Pulmonary artery endothelial cell (primary cell): ENCODE data around the gene ZNF280D. TPM values are rescaled to one million over a fixed set of nuclear protein-coding genes. Genes with fewer than 3 reads are reported as not detected.
"Not testable (repeated sequence)": the region's sequence is repeated elsewhere in the genome, so short reads cannot be mapped to it uniquely, and the experiment has no call there.

ENCODE experiments used
- DNase-seq: peaks from one replicate; pipeline ENCODE4 v3.0.0-alpha.2; 2011; ENCODE audit warnings: low read depth, low spot score
- total RNA-seq: library from RNA; depleted of rRNA; stranded (reverse); fragments of >200 nt; gene quantifications from 2 replicates; pipeline ENCODE4 v1.2.3, GENCODE V29; 2014

The ZNF280D gene
- total RNA-seq, 1 donor from 2014 or later, result 18.7 TPM

DNA sequence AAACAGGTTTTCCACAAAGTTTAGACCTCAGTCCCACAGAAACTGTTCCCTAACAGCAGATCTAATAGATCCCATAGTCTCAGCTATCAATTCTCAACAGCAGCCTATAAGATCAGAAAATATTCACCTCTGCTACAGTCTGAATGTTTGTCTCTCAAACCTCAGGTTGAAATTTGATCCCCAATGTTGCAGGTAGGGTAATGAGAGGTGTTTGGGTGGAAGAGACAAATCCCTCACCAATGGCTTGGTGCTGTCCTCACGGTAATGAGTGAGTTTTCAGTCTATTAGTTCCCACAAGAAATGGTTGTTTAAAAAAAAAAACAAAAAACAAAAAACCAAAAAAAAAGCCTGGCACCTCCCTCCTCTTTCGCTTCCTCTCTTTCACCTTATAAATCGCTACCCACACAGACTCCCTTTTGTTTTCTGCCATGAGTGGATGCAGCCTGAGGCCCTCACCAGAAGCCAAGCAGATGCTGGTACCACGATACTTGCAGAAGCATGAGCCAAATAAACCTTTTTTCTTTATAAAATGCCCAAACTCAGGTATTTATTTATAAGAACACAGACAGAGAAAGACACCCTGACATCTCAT is 14.2 kb downstream of the ZNF280D start:
- no peak for DNase-seq

DNA sequence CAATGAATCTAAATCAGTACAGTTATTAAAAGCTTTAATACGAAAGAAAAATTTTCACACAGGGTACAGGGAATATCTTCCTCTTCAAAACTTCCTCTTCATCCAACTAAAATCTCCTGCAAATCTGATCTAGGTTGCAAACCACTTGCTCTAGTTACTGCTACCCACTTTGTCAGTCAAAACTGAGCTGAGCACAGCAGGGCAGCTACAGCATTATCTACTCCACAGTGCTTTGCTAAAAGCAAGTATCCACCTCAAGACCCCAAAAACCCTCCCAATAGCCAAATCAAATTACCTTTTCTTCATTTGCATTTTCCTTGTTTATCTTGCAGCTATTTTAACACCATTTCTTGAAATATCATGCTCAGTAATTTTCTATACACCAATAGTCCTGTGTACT is 14.7 kb downstream of the ZNF280D start:
- DNase-seq, result no peak

DNA sequence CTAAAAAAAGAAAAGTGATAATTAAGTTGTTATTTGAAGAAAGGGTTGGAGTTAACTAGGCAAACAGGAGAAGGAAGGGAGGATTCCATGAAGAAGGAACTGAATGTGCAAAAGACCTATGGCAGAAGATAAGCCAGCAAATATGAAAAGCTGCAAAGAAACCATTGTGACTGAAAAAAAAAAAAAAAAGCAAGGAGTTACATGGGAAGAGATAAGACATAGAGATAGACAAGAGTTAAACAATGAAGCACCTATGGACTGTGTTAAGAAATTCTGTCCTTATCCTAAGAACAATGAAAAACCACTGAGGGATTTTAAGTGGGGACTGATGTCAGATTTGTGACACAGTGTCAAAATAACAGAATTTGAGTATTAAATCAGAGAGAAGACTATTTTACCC is 17.0 kb downstream of the ZNF280D start:
- DNase-seq, result no peak

DNA sequence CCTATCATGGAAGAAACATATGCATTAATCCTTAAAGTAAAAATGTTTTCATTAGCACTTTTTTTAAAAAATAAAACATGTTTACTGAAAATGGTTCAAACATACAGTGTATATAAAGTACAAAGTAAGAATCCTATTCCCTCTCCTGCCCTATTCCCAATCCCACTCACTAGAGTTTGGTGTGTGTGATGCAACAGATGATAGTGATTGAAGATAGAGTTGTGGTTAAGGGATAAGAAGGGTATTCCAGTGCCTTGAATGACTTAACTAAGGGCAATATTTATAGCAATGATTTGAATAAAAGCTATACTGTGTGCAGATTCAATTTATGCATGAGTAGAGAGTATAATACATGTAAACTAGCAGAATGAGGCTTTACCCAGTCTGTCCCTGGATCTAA is 18.1 kb downstream of the ZNF280D start:
- no peak for DNase-seq

DNA sequence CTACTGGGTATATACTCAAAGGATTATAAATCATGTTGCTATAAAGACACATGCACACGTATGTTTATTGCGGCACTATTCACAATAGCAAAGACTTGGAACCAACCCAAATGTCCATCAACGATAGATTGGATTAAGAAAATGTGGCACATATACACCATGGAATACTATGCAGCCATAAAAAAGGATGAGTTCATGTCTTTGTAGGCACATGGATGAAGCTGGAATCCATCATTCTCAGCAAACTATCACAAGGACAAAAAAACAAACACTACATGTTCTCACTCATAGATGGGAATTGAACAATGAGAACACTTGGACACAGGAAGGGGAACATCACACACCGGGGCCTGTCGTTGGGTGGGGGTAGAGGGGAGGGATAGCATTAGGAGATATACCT is 23.8 kb downstream of the ZNF280D start:
- not testable (repeated sequence) for DNase-seq

DNA sequence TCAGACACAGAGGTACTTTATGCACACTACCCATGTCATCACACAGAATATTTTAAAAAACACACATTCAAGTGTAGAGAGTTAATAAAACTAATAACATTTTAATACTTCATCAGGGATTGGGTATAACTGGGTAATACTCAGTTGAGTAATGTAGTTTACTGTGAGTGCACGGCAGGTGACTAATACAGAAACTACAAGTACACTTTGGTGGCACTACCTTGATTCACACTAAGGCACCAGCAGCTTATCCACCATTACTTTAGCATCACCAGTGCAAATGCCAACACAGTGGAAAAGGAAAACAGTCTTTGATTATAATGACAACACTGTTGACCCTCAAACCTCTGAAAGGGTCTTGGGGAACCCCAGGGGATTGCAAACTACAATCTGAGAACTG is 33.6 kb downstream of the ZNF280D start:
- DNase-seq, result no peak

DNA sequence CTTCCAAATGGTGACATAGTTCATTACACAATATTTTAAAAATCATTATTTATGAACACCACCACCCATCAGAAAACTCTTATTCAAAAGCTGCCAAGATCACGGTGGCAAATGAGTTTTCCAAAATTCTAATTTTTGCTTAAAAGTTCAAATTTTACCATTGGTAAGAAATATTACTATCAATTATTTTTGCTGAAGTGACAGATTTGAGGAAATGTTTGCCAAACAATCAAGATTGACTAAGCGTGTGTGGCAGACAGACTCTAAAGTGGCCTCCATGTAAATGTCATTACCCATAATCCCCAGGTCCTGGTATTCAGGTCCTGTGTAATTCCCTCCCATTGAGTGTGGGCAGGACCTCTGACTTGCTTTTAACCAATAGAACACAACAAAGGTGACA is 35.0 kb downstream of the ZNF280D start:
- no peak for DNase-seq

DNA sequence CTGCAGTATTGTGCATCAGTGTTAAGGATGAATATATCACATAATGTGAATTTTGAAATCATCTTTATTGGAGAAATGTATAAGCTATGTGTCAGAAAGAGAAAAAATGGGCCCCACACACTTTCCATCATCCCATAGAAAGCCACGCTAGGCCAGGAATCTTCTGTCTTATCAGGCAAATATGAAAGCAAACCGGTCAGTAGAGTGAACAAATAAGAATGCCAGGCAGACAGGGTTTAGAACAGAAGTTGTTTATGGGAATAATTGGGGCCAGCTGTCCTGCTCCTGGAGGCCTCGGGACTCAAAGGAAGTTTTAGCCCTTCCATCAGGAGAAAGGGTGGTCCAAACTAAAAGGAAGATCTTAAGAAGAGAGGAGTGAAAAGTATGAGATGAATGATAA is 39.5 kb downstream of the ZNF280D start:
- no peak for DNase-seq

DNA sequence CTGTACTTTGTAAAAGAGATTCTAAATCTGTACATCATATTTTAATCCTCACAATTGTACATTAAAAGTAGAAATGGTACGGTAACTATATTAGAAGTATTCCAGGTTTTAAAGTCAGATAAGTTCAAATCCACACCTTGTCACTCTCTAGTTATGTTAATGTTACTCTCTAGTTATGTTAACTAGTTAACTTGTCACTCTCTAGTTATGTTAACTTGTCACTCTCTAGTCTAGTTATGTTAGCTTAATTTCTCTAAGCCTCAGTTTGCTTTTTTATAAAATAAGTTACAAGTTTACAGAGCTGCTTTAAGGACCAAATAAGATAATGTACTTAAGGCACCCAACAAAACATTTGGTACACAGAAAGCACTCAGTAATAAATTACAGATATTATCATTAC is 42.6 kb downstream of the ZNF280D start:
- DNase-seq, result no peak

DNA sequence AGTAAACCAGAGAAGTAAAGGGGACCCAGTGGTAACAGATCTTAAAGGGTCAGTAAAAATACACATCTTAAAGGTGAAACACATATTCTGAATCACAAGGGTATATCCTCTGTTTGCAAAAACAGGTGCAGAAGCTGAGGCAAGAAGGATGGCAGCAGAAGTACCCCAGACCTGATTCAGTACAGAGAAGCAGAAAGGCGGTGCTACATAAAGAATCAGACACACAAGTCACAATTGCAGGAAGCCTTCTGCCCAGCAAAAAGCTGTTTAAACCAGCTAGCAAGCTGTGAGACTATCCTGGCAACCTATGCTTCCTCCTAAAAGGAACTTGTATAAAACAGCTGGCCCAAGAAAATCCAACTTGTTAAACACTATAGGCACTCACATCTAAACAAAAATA is 49.4 kb downstream of the ZNF280D start:
- DNase-seq, result peak; percentile 4

DNA sequence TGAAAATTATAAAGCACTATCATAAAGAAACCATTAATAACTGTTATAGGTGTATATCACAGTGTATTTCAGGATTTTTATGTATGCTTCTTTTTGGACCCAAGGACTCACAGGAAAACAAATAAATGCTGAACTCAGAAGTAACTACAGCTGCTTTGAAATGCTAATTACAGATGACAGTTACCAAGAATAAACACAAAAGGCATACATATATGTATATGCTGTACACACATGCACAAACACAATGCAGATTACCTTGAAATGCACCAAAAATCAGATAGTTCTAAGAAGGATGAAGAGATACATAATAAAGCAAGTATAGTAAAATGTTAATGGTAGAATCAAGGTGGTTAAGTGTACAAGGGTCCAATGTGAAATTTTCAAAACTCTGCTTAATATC is 52.2 kb downstream of the ZNF280D start:
- no peak for DNase-seq

DNA sequence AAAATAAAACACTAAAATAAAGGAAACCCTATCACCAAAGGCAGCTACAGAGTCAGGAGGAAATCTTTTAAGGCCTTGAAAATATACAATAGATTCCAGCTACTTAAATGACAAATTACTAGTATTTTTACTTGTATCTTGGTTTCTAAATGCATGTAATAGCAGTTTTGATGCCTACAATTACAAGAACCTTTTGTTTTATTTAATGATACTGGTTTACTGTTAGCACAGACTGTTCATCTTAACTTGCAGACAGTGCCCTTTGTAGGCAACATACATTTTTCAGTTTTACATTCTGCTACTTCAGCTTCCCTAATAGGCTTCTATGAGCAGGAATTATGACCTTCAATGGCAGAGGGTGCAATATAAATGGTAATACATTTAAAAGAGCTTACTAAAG is 54.1 kb downstream of the ZNF280D start:
- DNase-seq, result no peak

DNA sequence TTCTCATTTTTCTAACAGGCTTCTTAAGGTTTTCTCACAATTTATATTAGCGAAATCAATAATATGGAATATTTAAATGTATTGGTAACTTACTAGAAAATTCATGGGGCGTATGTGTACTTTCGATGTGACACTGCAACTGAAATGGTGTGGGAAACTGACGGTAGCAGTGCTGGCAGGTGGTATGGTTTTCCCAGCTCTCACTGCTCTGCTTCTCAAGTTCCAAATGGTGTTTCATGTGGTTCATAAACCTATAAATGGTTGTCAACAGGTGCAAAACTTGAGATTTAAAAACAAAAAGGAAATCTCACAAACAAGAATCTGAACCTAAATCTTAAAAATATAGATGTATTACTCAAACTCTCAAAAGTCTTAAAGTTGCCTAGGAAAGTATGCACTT is 54.7 kb downstream of the ZNF280D start:
- no peak for DNase-seq

DNA sequence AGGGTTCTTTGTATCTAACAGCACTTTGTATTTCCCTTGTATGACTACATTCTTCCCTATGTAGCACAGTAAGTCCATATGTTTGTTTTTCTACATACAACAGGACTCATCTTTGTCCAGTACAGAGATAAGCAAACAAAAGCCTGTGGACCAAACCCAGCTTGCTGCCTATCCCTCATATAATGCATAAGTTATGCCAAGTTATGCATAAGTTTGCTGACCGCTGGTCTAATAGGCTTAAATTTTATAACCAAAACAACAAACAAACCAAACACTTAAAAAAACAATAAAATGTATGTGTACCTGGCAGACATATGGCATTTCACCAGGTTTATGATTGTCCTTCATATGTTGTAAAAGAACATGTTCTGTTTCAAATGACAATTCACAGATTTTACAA is 56.0 kb downstream of the ZNF280D start:
- DNase-seq, result no peak

DNA sequence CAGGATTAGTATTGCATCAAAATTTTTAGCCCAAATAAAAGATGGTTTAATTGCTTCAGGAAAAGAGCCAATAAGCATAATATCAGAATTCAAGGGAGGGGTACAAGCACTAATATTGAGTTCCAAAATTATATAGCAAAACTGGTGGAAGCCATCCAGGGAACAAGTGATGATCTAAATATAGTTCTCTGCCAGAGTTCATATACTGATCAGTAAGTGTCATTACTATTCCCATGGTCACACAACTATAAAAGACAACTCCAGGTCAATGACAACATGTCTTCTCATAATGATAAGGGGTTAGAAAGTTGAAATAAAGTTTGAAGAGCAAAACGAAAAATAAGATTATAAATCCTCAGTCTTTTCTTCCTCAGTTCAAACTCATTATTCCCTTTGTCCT is 57.4 kb downstream of the ZNF280D start:
- DNase-seq, result no peak

DNA sequence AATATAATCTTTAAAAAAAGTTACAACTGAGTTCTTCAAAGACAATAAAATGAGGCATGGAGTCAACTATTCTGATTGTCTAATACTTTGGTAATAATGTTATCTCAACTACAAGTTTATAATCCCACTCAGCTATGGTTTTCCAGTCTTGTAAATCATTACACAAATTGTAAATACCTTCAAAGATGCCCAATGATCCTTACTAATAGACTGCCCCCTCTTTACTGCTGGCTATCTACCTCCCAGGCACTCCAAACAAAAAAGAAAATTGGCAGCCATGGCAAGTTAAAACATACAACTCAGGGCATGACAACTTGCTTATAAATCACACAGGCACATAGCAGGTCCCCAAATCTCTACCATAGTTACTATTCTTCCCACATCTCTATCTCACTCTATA is 58.5 kb downstream of the ZNF280D start:
- no peak for DNase-seq

DNA sequence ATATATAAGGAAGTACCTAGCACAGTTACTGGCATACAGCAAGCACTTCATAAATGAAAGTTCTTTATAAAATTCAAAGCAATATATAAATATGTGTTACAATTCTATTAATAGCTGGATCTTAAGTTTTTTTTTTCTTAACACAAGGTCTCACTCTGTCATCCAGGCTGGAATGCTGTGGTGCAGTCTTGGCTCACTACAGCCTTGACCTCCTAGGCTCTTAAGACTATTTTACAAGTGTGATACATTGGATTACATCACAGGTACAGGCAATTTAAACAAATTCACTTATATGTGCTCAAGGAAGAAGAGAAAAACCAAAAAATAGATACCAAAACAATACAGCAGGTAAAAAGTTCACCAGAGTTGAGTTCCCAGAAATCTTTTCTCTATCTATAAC is 60.6 kb downstream of the ZNF280D start:
- DNase-seq, result no peak

DNA sequence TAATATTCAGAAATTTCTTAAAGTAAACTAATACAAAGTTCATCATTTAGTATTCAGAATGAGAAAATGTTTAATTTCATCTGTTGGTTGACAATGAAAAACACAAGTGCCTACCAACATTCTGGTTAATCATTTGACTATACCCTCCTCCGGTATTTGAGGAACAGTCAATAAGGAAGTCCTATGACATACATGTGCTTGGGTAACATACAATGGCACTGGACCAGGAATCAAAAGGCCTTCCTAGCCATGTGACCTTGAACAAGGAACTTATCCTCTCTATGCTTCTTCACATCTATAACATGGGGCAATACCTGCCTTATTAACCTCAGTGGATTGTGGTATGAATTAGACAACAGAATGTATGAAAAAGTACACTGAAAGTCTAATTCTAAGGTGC is 65.8 kb downstream of the ZNF280D start:
- no peak for DNase-seq

DNA sequence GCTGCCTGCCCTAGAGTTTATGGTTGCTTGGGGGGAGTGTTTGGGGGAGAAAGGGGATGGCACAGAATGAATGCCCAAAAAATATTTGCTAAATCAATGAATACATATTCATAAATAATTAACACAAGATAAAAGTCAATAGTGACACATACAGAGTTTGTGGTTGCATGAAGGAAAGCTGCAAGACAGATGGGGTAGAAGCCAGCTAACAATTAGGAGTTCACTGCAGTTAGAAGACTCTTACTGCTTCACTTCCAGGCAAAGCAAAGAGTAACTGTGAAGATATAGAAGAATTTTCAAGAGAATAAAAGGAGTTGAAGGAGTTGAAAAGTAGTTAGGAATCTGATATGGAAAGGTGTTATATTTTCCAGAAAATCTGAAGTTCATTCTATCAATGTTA is 72.4 kb downstream of the ZNF280D start:
- DNase-seq, result no peak

DNA sequence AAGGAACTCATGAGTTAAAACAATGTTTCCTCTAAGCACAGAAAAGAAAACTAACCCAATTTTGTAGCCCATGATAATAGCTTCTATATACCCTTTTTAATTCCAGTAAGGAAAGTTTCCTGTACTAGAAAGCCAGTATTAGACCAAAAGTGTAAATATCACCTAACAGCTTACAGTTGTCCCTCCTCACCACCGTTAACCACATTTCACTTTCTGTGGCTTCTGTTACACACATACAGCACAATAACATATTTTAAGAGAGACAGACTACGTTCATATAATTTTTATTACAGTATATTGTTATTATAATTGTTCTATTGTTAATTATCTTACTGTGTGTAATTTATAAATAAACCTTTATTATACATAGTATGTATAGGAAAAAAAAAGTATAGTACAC is 74.1 kb downstream of the ZNF280D start:
- no peak for DNase-seq

DNA sequence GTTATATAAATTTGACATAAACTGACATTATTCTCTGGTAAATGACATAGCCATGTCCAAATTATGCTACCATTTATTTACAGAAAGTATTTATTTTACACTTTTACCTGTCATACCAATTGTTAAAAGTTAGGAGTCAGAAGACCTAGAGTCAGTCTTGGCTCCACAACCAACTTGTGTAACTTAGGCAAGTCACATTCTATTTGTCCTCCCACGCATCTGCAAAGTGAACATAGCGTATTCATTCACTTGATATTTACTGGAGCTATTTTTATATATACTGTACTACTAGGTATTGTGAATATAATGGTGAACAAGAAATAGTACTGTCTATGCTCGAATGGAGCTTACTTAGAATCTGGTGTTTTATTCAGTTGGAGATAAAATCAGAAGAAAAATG is 78.7 kb downstream of the ZNF280D start:
- no peak for DNase-seq

DNA sequence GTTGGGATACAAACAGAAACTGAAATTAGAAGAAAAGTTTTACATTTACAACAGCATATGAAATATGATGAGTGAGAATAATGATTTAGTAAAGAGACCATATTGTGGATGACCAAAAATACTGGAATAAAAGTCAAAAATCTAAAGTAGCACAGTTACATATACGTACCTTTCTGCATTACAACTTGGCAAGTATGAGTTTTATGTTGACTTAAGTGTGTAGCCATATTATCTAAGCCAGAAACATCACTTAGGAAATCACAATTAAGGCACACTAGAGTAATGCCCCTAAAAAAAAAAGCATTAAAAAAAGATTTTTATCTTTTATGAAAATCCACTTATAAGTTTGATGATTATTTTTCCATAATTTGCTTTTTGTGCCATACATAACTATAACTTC is 79.1 kb downstream of the ZNF280D start:
- no peak for DNase-seq

DNA sequence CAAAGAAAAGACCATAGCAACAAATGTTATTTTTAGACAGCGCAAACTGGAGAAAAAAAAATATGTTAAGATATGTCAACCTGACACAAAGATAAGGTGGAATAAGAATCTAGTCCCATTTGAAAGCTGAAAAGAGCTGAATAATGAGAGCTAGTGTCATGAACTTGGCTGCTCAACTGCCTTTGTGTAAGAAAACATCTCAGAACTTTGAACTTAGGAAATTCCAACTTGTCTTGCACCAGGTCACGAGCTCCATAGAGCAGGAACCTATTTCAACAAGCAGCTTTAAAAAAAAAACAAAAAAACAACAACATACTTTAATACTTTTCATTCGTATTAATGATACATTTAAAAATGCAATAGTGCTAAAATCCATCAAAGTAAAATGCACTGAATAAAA is 79.5 kb downstream of the ZNF280D start:
- peak; percentile 17 for DNase-seq

DNA sequence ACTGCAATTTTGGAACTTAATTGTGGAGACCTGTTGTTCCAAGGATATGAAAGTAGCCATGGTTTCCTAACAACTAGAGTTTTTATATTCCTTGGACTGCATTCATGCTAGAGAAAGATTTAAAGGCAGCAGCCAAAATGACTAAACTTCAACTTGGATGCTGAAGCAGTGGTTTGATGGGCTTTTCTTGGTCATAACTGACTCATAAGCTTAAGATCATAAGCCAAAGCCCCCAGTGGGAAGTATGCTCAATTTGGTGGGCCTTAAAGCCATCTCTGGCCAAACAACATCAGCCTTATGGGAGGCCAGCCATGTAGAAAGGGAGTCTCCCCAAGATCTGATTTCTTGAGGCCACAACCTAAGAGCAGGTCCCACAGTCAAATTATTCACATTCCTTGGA is 80.2 kb downstream of the ZNF280D start:
- no peak for DNase-seq
